Activated CD8-positive, alpha-beta memory T cell treated with anti-CD3 and anti-CD28 coated beads, Interleukin-2, amount 10 ng/mL, durations not matched to agents 7 days and 5 days (primary cell): ENCODE data around the gene NAA38. TPM values are rescaled to one million over a fixed set of nuclear protein-coding genes. Genes with fewer than 3 reads are reported as not detected.
"Not testable (repeated sequence)": the region's sequence is repeated elsewhere in the genome, so short reads cannot be mapped to it uniquely, and the experiment has no call there.

Experiments used
- ATAC-seq: fragments of 150-1000 bp; cut with Tn5 transposase; one replicate; pipeline ENCODE4 v1.10.0; 2021; ENCODE audit warnings: moderate library complexity
- CTCF ChIA-PET: fragments of 350-600 bp; sonication (Branson Sonifier 250); formaldehyde crosslinking; loops from one replicate; lab custom pipeline; 2021; ENCODE audit warnings: antibody characterized with exemption; lab: Charles Lee
- DNase-seq: peaks from one replicate; pipeline ENCODE4 v3.0.0-alpha.2; 2020
- H3K27ac Mint-ChIP-seq: one replicate; pipeline ENCODE4 v1.8.0; 2021; ENCODE audit warnings: mild to moderate bottlenecking, mixed read lengths
- H3K27me3 Mint-ChIP-seq: one replicate; pipeline ENCODE4 v1.8.0; 2021; ENCODE audit warnings: mixed read lengths
- H3K36me3 Mint-ChIP-seq: one replicate; pipeline ENCODE4 v1.8.0; 2021; ENCODE audit warnings: mild to moderate bottlenecking, mixed read lengths
- H3K4me1 Mint-ChIP-seq: one replicate; pipeline ENCODE4 v1.8.0; 2021; ENCODE audit warnings: mixed read lengths
- H3K4me3 Mint-ChIP-seq: one replicate; pipeline ENCODE4 v1.8.0; 2021; ENCODE audit warnings: mild to moderate bottlenecking, moderate library complexity, mixed read lengths
- H3K9me3 Mint-ChIP-seq: one replicate; pipeline ENCODE4 v1.8.0; 2022; ENCODE audit warnings: low read depth, mixed read lengths
- total RNA-seq, 2 experiments: library from RNA; stranded (reverse); gene quantifications; one replicate each; pipeline ENCODE4 v1.2.3, GENCODE V29; 2021

NAA38 gene
- total RNA-seq, 2 experiments from 2014 or later, result 86.0 to 95.8 TPM

- no peaks in the 10 kb centered on the region for H3K36me3 Mint-ChIP-seq
- no peak for DNase-seq
- H3K4me3 Mint-ChIP-seq, result no peak overlapping the region
- CTCF ChIA-PET, result interaction anchor here (0.9 to 2.6 kb wide), 6 partner anchors 9 to 239 kb away, joined by 3 to 8 read pairs (median 4); partner anchors contain the start of gene ATP1B2
- H3K4me1 Mint-ChIP-seq, result no peaks in the 10 kb centered on the region
- H3K27ac Mint-ChIP-seq, result no peak overlapping the region
- no peak for ATAC-seq
- no peaks in the 10 kb centered on the region for H3K9me3 Mint-ChIP-seq
- H3K27me3 Mint-ChIP-seq, result no peaks in the 10 kb centered on the region
Measured at GRCh38 chr17:7816926-7817642, 40.3 kb downstream of the NAA38 start.

- Mint-ChIP-seq H3K4me3 (no peak overlapping the region), H3K36me3 (no peaks in the 10 kb centered on the region), H3K4me1 (no peaks in the 10 kb centered on the region), H3K27me3 (peaks cover 2% of the 10 kb centered on the region), H3K9me3 (no peaks in the 10 kb centered on the region), H3K27ac (no peak overlapping the region)
- CTCF ChIA-PET, result interaction anchor here (2.6 kb wide), 1 partner anchor 20 kb away, joined by 8 read pairs; no protein-coding TSS in a partner anchor
- DNase-seq, result no peak
- no peak for ATAC-seq
Measured at GRCh38 chr17:7814969-7815368, 42.4 kb downstream of the NAA38 start.

DNA sequence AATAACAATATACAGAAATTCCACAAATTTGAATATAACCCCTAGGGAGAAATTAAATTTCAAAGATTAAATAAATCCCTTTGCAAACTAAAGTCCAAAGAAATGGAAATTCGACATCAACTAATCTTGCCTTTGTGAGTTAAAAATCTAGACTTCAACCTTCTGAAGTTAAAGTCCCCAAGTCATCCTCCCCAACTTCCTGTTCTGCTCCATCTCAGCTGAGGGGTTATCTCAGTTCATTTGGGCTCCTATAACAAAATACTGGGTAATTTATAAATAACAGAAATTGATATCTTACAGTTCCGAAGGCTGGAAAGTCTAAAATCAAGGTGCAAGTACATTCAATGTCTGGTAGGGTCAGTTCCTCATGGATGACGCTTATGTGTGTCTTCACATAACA is 46.1 kb downstream of the NAA38 start:
- Mint-ChIP-seq H3K36me3 (no peaks in the 10 kb centered on the region), H3K4me1 (no peaks in the 10 kb centered on the region), H3K4me3 (no peak overlapping the region), H3K27me3 (peaks cover 15% of the 10 kb centered on the region), H3K27ac (no peak overlapping the region), H3K9me3 (no peaks in the 10 kb centered on the region)
- CTCF ChIA-PET, result no interaction called here
- ATAC-seq (no peak), DNase-seq (no peak)

- ATAC-seq, H3K4me1 Mint-ChIP-seq, H3K4me3 Mint-ChIP-seq, CTCF ChIA-PET, H3K36me3 Mint-ChIP-seq, H3K9me3 Mint-ChIP-seq, DNase-seq, H3K27ac Mint-ChIP-seq: not testable (repeated sequence)
- H3K27me3 Mint-ChIP-seq, result peaks cover 19% of the 10 kb centered on the region
Measured at GRCh38 chr17:7809791-7810343, 47.5 kb downstream of the NAA38 start.

GRCh38 chr17:7809086-7809790 is 48.1 kb downstream of the NAA38 start:
- Mint-ChIP-seq H3K9me3 (no peaks in the 10 kb centered on the region), H3K4me3 (no peak overlapping the region), H3K4me1 (no peaks in the 10 kb centered on the region), H3K27me3 (peaks cover 19% of the 10 kb centered on the region), H3K27ac (no peak overlapping the region), H3K36me3 (no peaks in the 10 kb centered on the region)
- CTCF ChIA-PET, result interaction anchor here (0.5 to 0.7 kb wide), 2 partner anchors 24 to 176 kb away, joined by 3 read pairs; no protein-coding TSS in a partner anchor
- DNase-seq (no peak), ATAC-seq (no peak)

- CTCF ChIA-PET, result interaction anchor here (1.5 kb wide), 1 partner anchor 18 kb away, joined by 3 read pairs; no protein-coding TSS in a partner anchor
- ATAC-seq (no peak), DNase-seq (no peak)
- H3K4me3 Mint-ChIP-seq, result no peak overlapping the region
- H3K36me3 Mint-ChIP-seq, result no peaks in the 10 kb centered on the region
- no peaks in the 10 kb centered on the region for H3K4me1 Mint-ChIP-seq
- H3K27me3 Mint-ChIP-seq, result peaks cover 25% of the 10 kb centered on the region
- no peaks in the 10 kb centered on the region for H3K9me3 Mint-ChIP-seq
- H3K27ac Mint-ChIP-seq, result no peak overlapping the region
Measured at GRCh38 chr17:7807206-7807605, 50.2 kb downstream of the NAA38 start.

Other genes starting within 250 kb of the NAA38 start
- gene FXR2, start 242.7 kb downstream of the NAA38 start, total RNA-seq, result 10 to 100 TPM; 30.7 to 40.5 TPM
- gene SAT2, start 229.7 kb downstream of the NAA38 start, total RNA-seq, result 10 to 100 TPM; 21.5 to 28.0 TPM
- gene SHBG, start 227.4 kb downstream of the NAA38 start, total RNA-seq, result not detected
- gene ATP1B2, start 206.6 kb downstream of the NAA38 start, total RNA-seq, result under 1 TPM in 1 of 2 experiments, not detected in 1; 0.47 TPM
- gene TP53, start 170.1 kb downstream of the NAA38 start, total RNA-seq, result 100 to 1,000 TPM; 137 to 171 TPM
- gene WRAP53, start 169.1 kb downstream of the NAA38 start, total RNA-seq, result 10 to 100 TPM; 28.0 to 29.0 TPM
- not detected for gene EFNB3, start 152.4 kb downstream of the NAA38 start, total RNA-seq
- gene DNAH2, start 139.8 kb downstream of the NAA38 start, total RNA-seq, result not detected
- 10 to 100 TPM; 15.5 to 31.9 TPM for gene KDM6B, start 23.3 kb downstream of the NAA38 start, total RNA-seq
- gene TMEM88, start 2.5 kb downstream of the NAA38 start, total RNA-seq, result 1 to 10 TPM in 1 of 2 experiments, under 1 TPM in 1; 0.84 to 1.2 TPM
- 1 to 10 TPM; 6.4 to 8.2 TPM for gene CYB5D1, start 444 bp upstream of the NAA38 start, total RNA-seq
- 100 to 1,000 TPM; 139 to 147 TPM for gene CHD3, start 31.2 kb upstream of the NAA38 start, total RNA-seq
- 1 to 10 TPM; 2.8 to 3.9 TPM for gene RNF227, start 58.7 kb upstream of the NAA38 start, total RNA-seq
- 1 to 10 TPM; 6.6 to 6.7 TPM for gene KCNAB3, start 72.3 kb upstream of the NAA38 start, total RNA-seq
- gene TRAPPC1, start 74.4 kb upstream of the NAA38 start, total RNA-seq, result 100 to 1,000 TPM; 216 to 245 TPM
- gene CNTROB, start 74.6 kb upstream of the NAA38 start, total RNA-seq, result 10 to 100 TPM; 56.8 to 69.2 TPM
- gene GUCY2D, start 145.1 kb upstream of the NAA38 start, total RNA-seq, result not detected
- gene ALOX15B, start 181.5 kb upstream of the NAA38 start, total RNA-seq, result not detected
- gene ALOX12B, start 230.2 kb upstream of the NAA38 start, total RNA-seq, result under 1 TPM; 0.42 to 0.64 TPM